Activated CD4-positive, alpha-beta T cell treated with anti-CD3 and anti-CD28 coated beads, Interleukin-2, amount 10 ng/mL, durations not matched to agents 24 days and 14 days (primary cell): ENCODE results near the gene KNDC1. TPM values are rescaled to one million over a fixed set of nuclear protein-coding genes. Genes with fewer than 3 reads are reported as not detected.
"Not testable (repeated sequence)": the region's sequence is repeated elsewhere in the genome, so short reads cannot be mapped to it uniquely, and the experiment has no call there.

Source experiments
- DNase-seq: peaks from one replicate; pipeline ENCODE4 v3.0.0; 2022
- H3K27ac Mint-ChIP-seq: one replicate; pipeline ENCODE4 v1.8.0; 2022; ENCODE audit warnings: mild to moderate bottlenecking, mixed read lengths
- H3K27me3 Mint-ChIP-seq: one replicate; pipeline ENCODE4 v1.8.0; 2022; ENCODE audit warnings: mixed read lengths
- H3K36me3 Mint-ChIP-seq: one replicate; pipeline ENCODE4 v1.8.0; 2022; ENCODE audit warnings: low read depth, mild to moderate bottlenecking, mixed read lengths
- H3K4me1 Mint-ChIP-seq: one replicate; pipeline ENCODE4 v1.8.0; 2021; ENCODE audit warnings: mixed read lengths
- H3K4me3 Mint-ChIP-seq: one replicate; pipeline ENCODE4 v1.8.0; 2022; ENCODE audit warnings: mild to moderate bottlenecking, moderate library complexity, mixed read lengths
- H3K9me3 Mint-ChIP-seq: one replicate; pipeline ENCODE4 v1.8.0; 2021; ENCODE audit warnings: mixed read lengths
- intact Hi-C: fragments of 100-400 bp; cut with micrococcal nuclease; formaldehyde crosslinking; loops from one replicate; pipeline ENCODE4 v1.15.1; 2023
- total RNA-seq: library from RNA; stranded (reverse); gene quantifications from 2 replicates; pipeline ENCODE4 v1.2.3, GENCODE V29; 2022

The KNDC1 gene
- total RNA-seq, 1 donor from 2014 or later = 0.19 TPM

GRCh38 chr10:133258066-133258817 is 98.2 kb downstream of the KNDC1 start:
- intact Hi-C loops = loop anchor here (5.0 kb wide), 1 partner anchor 296 kb away; no protein-coding TSS in a partner anchor
- peak overlapping the region; percentile 47 for H3K4me3 Mint-ChIP-seq
- H3K9me3 Mint-ChIP-seq = peaks cover 4% of the 10 kb centered on the region
- DNase-seq = peak; percentile 80
- peaks cover 10% of the 10 kb centered on the region for H3K36me3 Mint-ChIP-seq
- peaks cover 37% of the 10 kb centered on the region for H3K4me1 Mint-ChIP-seq
- peak overlapping the region; percentile 79 for H3K27ac Mint-ChIP-seq
- H3K27me3 Mint-ChIP-seq = peaks cover 3% of the 10 kb centered on the region

DNA sequence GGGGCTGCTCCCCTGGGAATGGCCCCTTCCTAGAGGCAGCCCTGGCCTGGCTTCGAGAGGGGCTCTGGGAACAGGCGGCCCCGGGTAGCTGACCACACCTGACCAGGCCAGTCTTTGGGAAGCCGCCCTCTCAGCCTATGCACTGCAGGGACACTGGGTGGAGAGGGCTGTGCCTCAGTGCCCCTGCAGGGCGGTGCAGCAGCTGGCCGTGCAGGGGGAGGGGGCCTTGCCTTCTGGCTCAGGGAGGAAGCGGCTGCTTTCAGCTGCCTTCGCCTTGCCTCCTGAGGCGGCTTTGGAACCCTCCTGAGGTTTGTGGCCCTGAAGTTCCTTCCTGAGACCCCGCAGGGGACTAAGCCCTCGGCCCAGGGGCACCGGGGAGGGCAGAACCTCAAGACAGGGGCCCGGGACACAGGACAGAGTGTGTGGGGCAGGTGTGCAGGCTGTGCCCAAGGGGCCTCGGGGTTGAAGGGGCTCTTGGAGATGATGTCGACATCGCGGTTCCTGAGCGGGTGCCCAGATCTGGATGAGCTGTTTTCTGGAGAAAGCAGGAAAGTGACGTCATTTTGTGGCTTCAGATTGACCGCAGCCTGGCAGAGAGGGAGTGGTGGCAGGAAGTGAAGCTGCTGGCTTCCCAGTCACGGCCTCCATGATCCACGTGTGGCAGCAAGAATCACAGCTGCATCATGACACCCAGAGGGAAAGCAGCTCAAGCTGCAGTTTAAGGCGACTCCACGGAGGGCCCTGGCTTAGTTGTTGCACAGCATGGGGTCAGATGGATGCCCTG is 99.0 kb downstream of the KNDC1 start:
- DNase-seq = peak; percentile 95
- Mint-ChIP-seq H3K9me3 (peaks cover 4% of the 10 kb centered on the region), H3K4me1 (peaks cover 44% of the 10 kb centered on the region), H3K4me3 (peak overlapping the region; percentile 80), H3K27ac (peak overlapping the region; percentile 99), H3K27me3 (peaks cover 3% of the 10 kb centered on the region), H3K36me3 (peaks cover 15% of the 10 kb centered on the region)
- intact Hi-C loops = loop anchor here (1.0 to 5.0 kb wide), 3 partner anchors 16 to 297 kb away; no protein-coding TSS in a partner anchor

GRCh38 chr10:133259602-133259989 is 99.6 kb downstream of the KNDC1 start:
- intact Hi-C loops = loop anchor here (1.0 to 5.0 kb wide), 3 partner anchors 16 to 297 kb away; no protein-coding TSS in a partner anchor
- H3K27ac Mint-ChIP-seq = peak overlapping the region; percentile 99
- H3K9me3 Mint-ChIP-seq = peaks cover 4% of the 10 kb centered on the region
- H3K4me1 Mint-ChIP-seq = peaks cover 50% of the 10 kb centered on the region
- peaks cover 3% of the 10 kb centered on the region for H3K27me3 Mint-ChIP-seq
- peaks cover 19% of the 10 kb centered on the region for H3K36me3 Mint-ChIP-seq
- H3K4me3 Mint-ChIP-seq = peak overlapping the region; percentile 80
- DNase-seq = no peak

DNA sequence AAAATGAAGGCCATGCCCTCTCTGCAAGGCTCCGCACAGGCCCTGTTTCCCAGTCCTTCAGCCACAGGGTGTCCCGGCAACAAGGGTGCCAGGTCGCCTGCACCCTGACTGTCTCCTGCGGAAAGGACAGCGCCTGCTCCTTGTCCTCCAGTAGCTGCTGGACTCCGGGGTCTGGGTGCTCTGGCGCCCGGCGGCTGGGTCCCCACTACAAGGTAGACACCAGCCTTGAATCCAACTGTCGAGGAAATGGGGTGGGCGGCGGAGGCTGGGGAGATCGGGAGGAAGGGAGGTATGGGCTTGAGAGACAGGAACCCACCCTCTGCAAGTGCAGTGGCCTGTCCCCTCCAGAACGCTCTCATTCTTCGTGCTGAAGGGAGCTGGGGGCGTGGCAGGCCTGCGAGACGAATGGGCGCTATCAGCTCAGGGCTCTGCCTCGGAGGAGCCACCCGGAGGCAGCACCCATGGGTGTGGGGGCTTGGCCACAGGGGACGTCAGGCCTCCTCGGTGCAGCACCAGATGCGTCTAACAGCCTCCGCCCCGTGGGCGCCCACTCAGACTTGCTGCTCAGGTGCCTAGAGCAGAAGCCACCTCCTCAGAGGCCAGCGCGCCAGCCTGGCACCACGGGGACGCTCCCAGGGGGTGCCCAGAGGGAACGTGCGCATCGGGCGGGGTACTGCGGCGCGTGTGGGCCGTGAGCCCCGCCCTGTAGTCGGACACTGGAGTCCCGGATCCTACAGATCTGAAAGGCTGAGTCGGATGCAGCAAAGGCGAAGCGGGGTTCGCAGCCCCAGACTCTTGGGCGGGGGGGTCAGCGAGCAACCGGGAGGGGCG is 101.1 kb downstream of the KNDC1 start:
- Mint-ChIP-seq H3K36me3 (peaks cover 30% of the 10 kb centered on the region), H3K4me1 (peaks cover 61% of the 10 kb centered on the region), H3K9me3 (peaks cover 4% of the 10 kb centered on the region), H3K27me3 (peaks cover 3% of the 10 kb centered on the region), H3K27ac (peak overlapping the region; percentile 94), H3K4me3 (peak overlapping the region; percentile 85)
- peak; percentile 87 for DNase-seq
- intact Hi-C loops = loop anchor here (5.0 kb wide), 1 partner anchor 116 kb away; the partner anchor contains the start of gene PAOX

- H3K4me3 Mint-ChIP-seq = peak overlapping the region; percentile 85
- peaks cover 61% of the 10 kb centered on the region for H3K4me1 Mint-ChIP-seq
- H3K27me3 Mint-ChIP-seq = peaks cover 3% of the 10 kb centered on the region
- peaks cover 4% of the 10 kb centered on the region for H3K9me3 Mint-ChIP-seq
- H3K36me3 Mint-ChIP-seq = peaks cover 31% of the 10 kb centered on the region
- peak; percentile 95 for DNase-seq
- intact Hi-C loops = loop anchor here (5.0 kb wide), 1 partner anchor 115 kb away; the partner anchor contains the start of gene PAOX
- H3K27ac Mint-ChIP-seq = peak overlapping the region; percentile 48
Measured at GRCh38 chr10:133261726-133262325, 101.8 kb downstream of the KNDC1 start.

GRCh38 chr10:133262696-133263095 is 102.7 kb downstream of the KNDC1 start:
- H3K27me3 Mint-ChIP-seq = peaks cover 3% of the 10 kb centered on the region
- no peak overlapping the region for H3K27ac Mint-ChIP-seq
- H3K4me3 Mint-ChIP-seq = peak overlapping the region; percentile 63
- no peak for DNase-seq
- H3K9me3 Mint-ChIP-seq = peaks cover 4% of the 10 kb centered on the region
- peaks cover 57% of the 10 kb centered on the region for H3K4me1 Mint-ChIP-seq
- peaks cover 31% of the 10 kb centered on the region for H3K36me3 Mint-ChIP-seq
- intact Hi-C loops = loop anchor here (5.0 kb wide), 1 partner anchor 115 kb away; the partner anchor contains the start of gene PAOX

DNA sequence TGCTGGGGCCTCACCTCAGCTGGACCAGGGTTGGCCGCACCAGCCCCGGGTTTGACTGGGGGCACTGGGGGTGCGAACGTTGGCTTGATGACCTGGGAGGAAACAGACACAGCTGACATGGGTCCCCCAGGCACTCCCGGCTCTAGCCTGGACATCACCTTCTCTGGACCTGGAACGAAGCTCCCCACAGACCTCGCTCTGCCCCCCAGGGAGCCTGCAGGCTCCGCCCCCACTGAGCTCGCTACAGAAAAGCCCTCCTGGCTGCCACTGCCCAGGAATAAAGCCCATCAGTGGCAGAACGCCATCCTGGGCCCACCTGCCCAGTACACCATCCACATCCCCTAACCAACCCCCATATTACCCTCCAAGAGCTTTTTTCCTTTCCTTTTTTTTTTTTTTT is 103.7 kb downstream of the KNDC1 start:
- intact Hi-C loops = loop anchor here (5.0 kb wide), 1 partner anchor 114 kb away; the partner anchor contains the start of gene PAOX

GRCh38 chr10:133264461-133264860 is 104.4 kb downstream of the KNDC1 start:
- Mint-ChIP-seq H3K4me1 (peaks cover 45% of the 10 kb centered on the region), H3K9me3 (no peaks in the 10 kb centered on the region), H3K27me3 (no peaks in the 10 kb centered on the region), H3K36me3 (peaks cover 29% of the 10 kb centered on the region), H3K27ac (peak overlapping the region; percentile 51), H3K4me3 (peak overlapping the region; percentile 69)
- peak; percentile 85 for DNase-seq
- intact Hi-C loops = loop anchor here (5.0 kb wide), 1 partner anchor 113 kb away; the partner anchor contains the start of gene PAOX

More for the DNA sequence above, 103.7 kb downstream of the KNDC1 start:
- no peak for DNase-seq
- peak overlapping the region; percentile 45 for H3K4me3 Mint-ChIP-seq
- no peak overlapping the region for H3K27ac Mint-ChIP-seq
- H3K36me3 Mint-ChIP-seq = peaks cover 31% of the 10 kb centered on the region
- peaks cover 4% of the 10 kb centered on the region for H3K9me3 Mint-ChIP-seq
- H3K27me3 Mint-ChIP-seq = peaks cover 3% of the 10 kb centered on the region
- peaks cover 51% of the 10 kb centered on the region for H3K4me1 Mint-ChIP-seq

DNA sequence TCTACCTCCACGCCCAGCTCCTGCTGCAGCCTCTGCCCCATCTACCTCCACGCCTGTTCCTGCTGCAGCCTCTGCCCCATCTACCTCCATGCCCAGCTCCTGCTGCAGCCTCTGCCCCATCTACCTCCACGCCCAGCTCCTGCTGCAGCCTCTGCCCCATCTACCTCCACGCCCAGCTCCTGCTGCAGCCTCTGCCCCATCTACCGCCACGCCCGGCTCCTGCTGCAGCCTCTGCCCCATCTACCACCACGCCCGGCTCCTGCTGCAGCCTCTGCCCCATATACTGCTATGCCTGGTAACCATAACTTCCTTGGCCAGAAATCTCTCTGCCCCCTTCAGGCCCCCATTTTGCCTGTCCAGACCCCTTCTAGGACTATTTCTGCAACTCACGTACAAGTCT is 105.0 kb downstream of the KNDC1 start:
- intact Hi-C loops, H3K27ac Mint-ChIP-seq, H3K9me3 Mint-ChIP-seq, DNase-seq, H3K27me3 Mint-ChIP-seq: not testable (repeated sequence)
- Mint-ChIP-seq H3K36me3 (peaks cover 29% of the 10 kb centered on the region), H3K4me1 (peaks cover 40% of the 10 kb centered on the region), H3K4me3 (peak overlapping the region; percentile 60)

- Mint-ChIP-seq H3K27ac (no peak overlapping the region), H3K4me1 (peaks cover 29% of the 10 kb centered on the region), H3K4me3 (no peak overlapping the region), H3K9me3 (no peaks in the 10 kb centered on the region), H3K36me3 (peaks cover 31% of the 10 kb centered on the region), H3K27me3 (no peaks in the 10 kb centered on the region)
- intact Hi-C loops = no loop called here
- no peak for DNase-seq
Measured at GRCh38 chr10:133266056-133266795, 106.2 kb downstream of the KNDC1 start.

- Mint-ChIP-seq H3K36me3 (peaks cover 35% of the 10 kb centered on the region), H3K27ac (no peak overlapping the region), H3K4me1 (peaks cover 30% of the 10 kb centered on the region), H3K27me3 (no peaks in the 10 kb centered on the region), H3K4me3 (no peak overlapping the region), H3K9me3 (no peaks in the 10 kb centered on the region)
- intact Hi-C loops = no loop called here
- DNase-seq = no peak
Measured at GRCh38 chr10:133267293-133267692, 107.3 kb downstream of the KNDC1 start.

- no peak overlapping the region for H3K4me3 Mint-ChIP-seq
- H3K36me3 Mint-ChIP-seq = peaks cover 37% of the 10 kb centered on the region
- no peak for DNase-seq
- intact Hi-C loops = no loop called here
- no peaks in the 10 kb centered on the region for H3K27me3 Mint-ChIP-seq
- no peaks in the 10 kb centered on the region for H3K9me3 Mint-ChIP-seq
- H3K27ac Mint-ChIP-seq = no peak overlapping the region
- H3K4me1 Mint-ChIP-seq = peaks cover 27% of the 10 kb centered on the region
Measured at GRCh38 chr10:133267829-133268228, 107.8 kb downstream of the KNDC1 start.
